Measurements from ENCODE around the gene PRUNE2. TPM values are rescaled to one million over a fixed set of nuclear protein-coding genes. Genes with fewer than 3 reads are reported as not detected.

Gene PRUNE2
- total RNA-seq, 1 donor from 2014 or later = 3.3 TPM

DNA sequence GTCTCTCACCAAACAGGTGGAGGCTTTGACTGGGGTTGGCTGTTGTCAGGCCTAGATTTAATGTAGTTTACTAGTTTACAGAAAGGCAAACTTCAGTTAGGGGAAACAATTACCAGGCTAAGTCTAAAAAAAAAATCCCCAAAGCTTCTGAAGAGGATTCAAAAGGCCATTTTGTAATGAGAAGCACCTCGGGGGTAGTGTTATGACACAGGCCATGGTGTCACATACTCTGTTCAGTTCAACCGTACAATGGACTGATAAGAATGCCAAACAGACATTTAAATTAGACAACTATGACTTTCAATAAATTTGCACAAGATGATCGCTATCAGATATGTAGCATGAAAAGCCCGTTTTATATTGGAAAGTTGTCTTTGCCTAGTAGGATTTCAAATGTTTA lies 261.7 kb downstream of the PRUNE2 start:
- Mint-ChIP-seq H3K4me3 (no peak overlapping the region), H3K4me1 (ENCODE audit: unreplicated experiment) (peaks cover 15% of the 10 kb centered on the region), H3K36me3 (no peaks in the 10 kb centered on the region), H3K27ac (no peak overlapping the region), H3K9me3 (no peaks in the 10 kb centered on the region), H3K27me3 (no peaks in the 10 kb centered on the region)
- DNase-seq (ENCODE audit: extremely low spot score, unreplicated experiment) = no peak
- TF ChIP-seq CTCF (conservative IDR thresholded peaks at IDR 0.05) = no peak

GRCh38 chr9:76643399-76644117 lies 262.4 kb downstream of the PRUNE2 start:
- Mint-ChIP-seq H3K27ac (peak overlapping the region; percentile 22), H3K27me3 (no peaks in the 10 kb centered on the region), H3K9me3 (no peaks in the 10 kb centered on the region), H3K36me3 (no peaks in the 10 kb centered on the region), H3K4me1 (ENCODE audit: unreplicated experiment) (peaks cover 15% of the 10 kb centered on the region), H3K4me3 (no peak overlapping the region)
- TF ChIP-seq CTCF (conservative IDR thresholded peaks at IDR 0.05) = no peak
- no peak for DNase-seq (ENCODE audit: extremely low spot score, unreplicated experiment)

GRCh38 chr9:76642701-76643209 lies 263.2 kb downstream of the PRUNE2 start:
- TF ChIP-seq CTCF (conservative IDR thresholded peaks at IDR 0.05) = no peak
- Mint-ChIP-seq H3K27me3 (no peaks in the 10 kb centered on the region), H3K9me3 (no peaks in the 10 kb centered on the region), H3K4me1 (ENCODE audit: unreplicated experiment) (peaks cover 15% of the 10 kb centered on the region), H3K36me3 (no peaks in the 10 kb centered on the region), H3K4me3 (no peak overlapping the region), H3K27ac (no peak overlapping the region)
- no peak for DNase-seq (ENCODE audit: extremely low spot score, unreplicated experiment)

- no peak overlapping the region for H3K27ac Mint-ChIP-seq
- no peak overlapping the region for H3K4me3 Mint-ChIP-seq
- H3K36me3 Mint-ChIP-seq = no peaks in the 10 kb centered on the region
- TF ChIP-seq CTCF (conservative IDR thresholded peaks at IDR 0.05) = no peak
- H3K9me3 Mint-ChIP-seq = no peaks in the 10 kb centered on the region
- no peak for DNase-seq (ENCODE audit: extremely low spot score, unreplicated experiment)
- H3K4me1 Mint-ChIP-seq (ENCODE audit: unreplicated experiment) = peaks cover 15% of the 10 kb centered on the region
- H3K27me3 Mint-ChIP-seq = no peaks in the 10 kb centered on the region
Measured at GRCh38 chr9:76642074-76642473, 263.8 kb downstream of the PRUNE2 start.

DNA sequence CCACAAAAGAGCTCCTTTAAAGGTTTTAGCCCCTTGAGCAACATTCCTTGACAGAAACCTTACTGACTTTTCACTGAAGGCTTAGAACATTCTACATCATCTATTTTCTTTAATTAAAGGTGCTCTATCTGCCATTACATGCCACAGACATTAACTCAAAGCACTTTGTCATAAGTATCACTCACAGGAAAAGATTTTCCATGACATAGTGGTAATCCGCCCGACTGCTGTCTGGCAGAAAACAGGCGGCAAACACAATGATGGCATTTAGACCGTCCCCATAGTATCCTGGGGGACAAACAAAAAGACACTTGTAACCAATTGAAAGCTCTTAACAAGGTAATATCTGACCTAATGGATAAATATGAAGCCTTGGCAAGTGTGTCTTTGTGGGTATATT lies 267.9 kb downstream of the PRUNE2 start:
- Mint-ChIP-seq H3K27ac (peak overlapping the region; percentile 18), H3K9me3 (no peaks in the 10 kb centered on the region), H3K27me3 (no peaks in the 10 kb centered on the region), H3K4me3 (no peak overlapping the region), H3K36me3 (no peaks in the 10 kb centered on the region), H3K4me1 (ENCODE audit: unreplicated experiment) (peaks cover 6% of the 10 kb centered on the region)
- DNase-seq (ENCODE audit: extremely low spot score, unreplicated experiment) = no peak
- no peak for TF ChIP-seq CTCF (conservative IDR thresholded peaks at IDR 0.05)

All from type B pancreatic cell (in vitro differentiated cells).